ENCODE data around the gene OR10J4. TPM values are rescaled to one million over a fixed set of nuclear protein-coding genes. Genes with fewer than 3 reads are reported as not detected.

OR10J4 gene
- polyA plus RNA-seq, 1 of the 3 experiments (the other 2 are of a cell fraction): not detected

- H3K9me2 ChIP-seq: no peaks in the 10 kb centered on the region
- H3K79me2 ChIP-seq (ENCODE audit: insufficient read depth): no peaks in the 10 kb centered on the region
- ChIA-PET POLR2A (no interaction called here), CTCF (interaction anchor here (1.3 kb wide), 1 partner anchor 17 kb away, joined by 3 read pairs; no protein-coding TSS in a partner anchor)
- H2AFZ ChIP-seq (ENCODE audit: low read depth): peak overlapping the region; percentile 61; the same call in 1 of the 2 replicates
- peaks cover 5% of the 10 kb centered on the region for H3F3A ChIP-seq (replicated peaks; ENCODE audit: insufficient read depth)
- no peaks in the 10 kb centered on the region for H3K9me3 ChIP-seq
- H3K9ac ChIP-seq: peak overlapping the region; percentile 16; the same call in 1 of the 2 replicates
- WGBS (ENCODE audit: low lambda C conversion rate): 6% methylated on average over 3 of the region's 3 CpGs
- H3K4me1 ChIP-seq (ENCODE audit: control insufficient read depth in 1 of 2, insufficient read depth in 2 of 2, low read depth in 1 of 2, low read length in 1 of 2): peaks cover 0 to 9% of the 10 kb centered on the region in 2 experiments; a peak in 2 of 4 replicates
- DNase-seq: no peak
- no peaks in the 10 kb centered on the region for H3K27me3 ChIP-seq (ENCODE audit: insufficient read depth)
- H3K4me3 ChIP-seq (ENCODE audit: low read depth in 2 of 2, low read length in 1 of 2): no peak overlapping the region
- H3K27ac ChIP-seq (ENCODE audit: low read depth in 2 of 2, low read length in 1 of 2): peak overlapping the region in 1 of 2 experiments; percentile 86; a peak in 2 of 4 replicates
- H4K20me1 ChIP-seq (ENCODE audit: insufficient read depth): no peaks in the 10 kb centered on the region
- TF ChIP-seq EZH2phosphoT487 (IDR thresholded peaks at IDR 0.05; ENCODE audit: borderline replicate concordance, low read depth) (no peak), SMC3 (IDR thresholded peaks at IDR 0.05; ENCODE audit: low read depth, low read length) (no peak), RFX5 (IDR thresholded peaks at IDR 0.05; ENCODE audit: low read length) (no peak), GATA2 (CRISPR knock-in tag; IDR thresholded peaks at IDR 0.05) (no peak), USF2 (IDR thresholded peaks at IDR 0.05; ENCODE audit: borderline replicate concordance, low read depth, low read length) (no peak), TCF12 (IDR thresholded peaks at IDR 0.05) (no peak)
- H3K36me3 ChIP-seq (replicated peaks in 1 of 2; ENCODE audit: control insufficient read depth in 1 of 2, insufficient read depth in 2 of 2, low read length in 1 of 2): no peaks in the 10 kb centered on the region
- H3K4me2 ChIP-seq: peak overlapping the region; percentile 51
These were observed 3.5 kb upstream of the OR10J4 start for GRCh38 chr1:159428536-159428935.

- H3K36me3 ChIP-seq (replicated peaks in 1 of 2; ENCODE audit: control insufficient read depth in 1 of 2, insufficient read depth in 2 of 2, low read length in 1 of 2): no peaks in the 10 kb centered on the region
- no peaks in the 10 kb centered on the region for H3K9me3 ChIP-seq
- peaks cover 5% of the 10 kb centered on the region for H3F3A ChIP-seq (replicated peaks; ENCODE audit: insufficient read depth)
- no peaks in the 10 kb centered on the region for H3K9me2 ChIP-seq
- DNase-seq: no peak
- peaks cover 0 to 9% of the 10 kb centered on the region in 2 experiments; a peak in 2 of 4 replicates for H3K4me1 ChIP-seq (ENCODE audit: control insufficient read depth in 1 of 2, insufficient read depth in 2 of 2, low read depth in 1 of 2, low read length in 1 of 2)
- ChIA-PET POLR2A (no interaction called here), CTCF (interaction anchor here (1.3 kb wide), 1 partner anchor 17 kb away, joined by 3 read pairs; no protein-coding TSS in a partner anchor)
- H3K27ac ChIP-seq (ENCODE audit: low read depth in 2 of 2, low read length in 1 of 2): peak overlapping the region in 1 of 2 experiments; percentile 86; a peak in 2 of 4 replicates
- H2AFZ ChIP-seq (ENCODE audit: low read depth): peak overlapping the region; percentile 67
- WGBS (ENCODE audit: low lambda C conversion rate): 6% methylated on average over 4 of the region's 4 CpGs
- H3K4me3 ChIP-seq (ENCODE audit: low read depth in 2 of 2, low read length in 1 of 2): no peak overlapping the region
- H3K27me3 ChIP-seq (ENCODE audit: insufficient read depth): no peaks in the 10 kb centered on the region
- no peaks in the 10 kb centered on the region for H3K79me2 ChIP-seq (ENCODE audit: insufficient read depth)
- H4K20me1 ChIP-seq (ENCODE audit: insufficient read depth): no peaks in the 10 kb centered on the region
- H3K4me2 ChIP-seq: peak overlapping the region; percentile 51
- H3K9ac ChIP-seq: peak overlapping the region; percentile 47; the same call in 1 of the 2 replicates
- TF ChIP-seq TAF1 (IDR thresholded peaks at IDR 0.05; ENCODE audit: borderline replicate concordance, low read depth, low read length) (no peak), SIN3A (IDR thresholded peaks at IDR 0.05; ENCODE audit: borderline replicate concordance, low read depth, low read length) (no peak), RFX5 (IDR thresholded peaks at IDR 0.05; ENCODE audit: low read length) (no peak), TEAD4 (IDR thresholded peaks at IDR 0.05; ENCODE audit: borderline replicate concordance, insufficient read depth) (no peak), REST (IDR thresholded peaks at IDR 0.05; ENCODE audit: low read depth, low read length) (no peak), ELF1 (IDR thresholded peaks at IDR 0.05) (no peak), JUND (IDR thresholded peaks at IDR 0.05) (no peak), FOXJ3 (CRISPR knock-in tag; IDR thresholded peaks at IDR 0.05) (no peak), GATA2 (CRISPR knock-in tag; IDR thresholded peaks at IDR 0.05) (no peak), FOXM1 (IDR thresholded peaks at IDR 0.05; ENCODE audit: low read depth) (no peak), NRF1 (IDR thresholded peaks at IDR 0.05; ENCODE audit: low read depth, low read length) (no peak), CTCF (IDR thresholded peaks at IDR 0.05) (no peak), MAX (IDR thresholded peaks at IDR 0.05; ENCODE audit: low read depth) (no peak), RXRA (IDR thresholded peaks at IDR 0.05; ENCODE audit: borderline replicate concordance, low read depth) (no peak)
These were observed 2.7 kb upstream of the OR10J4 start for GRCh38 chr1:159429074-159429861.

All from SK-N-SH (cell line).